Tibial artery (tissue), 4 donors: Measurements from ENCODE around the gene TEKT5.

Experiments
- DNase-seq, 2 donors: peaks; one replicate each; pipeline ENCODE4 v3.0.0-alpha.2; 2019
- H3K27ac ChIP-seq, 2 donors: fragments of 200-600 bp; sonication (generic) in 1 of 2; 1 replicate in 1 of 2; 2 replicates in 1 of 2; pipeline ENCODE4 v1.5.1; 2018 to 2019; ENCODE audit warnings: mild to moderate bottlenecking in 1 of 2
- H3K27me3 ChIP-seq, 2 donors: fragments of 200-600 bp; sonication (generic) in 1 of 2; one replicate each; pipeline versions ENCODE4 v1.5.1 to v1.6.0; 2016 to 2019
- H3K36me3 ChIP-seq, 3 donors: fragments of 200-600 bp; sonication (generic) in 2 of 3; one replicate each; pipeline ENCODE4 v1.5.1; 2016 to 2019; ENCODE audit warnings: mild to moderate bottlenecking in 2 of 3
- H3K4me1 ChIP-seq, 4 donors: fragments of 200-600 bp; sonication (generic) in 2 of 4; 1 replicate in 3 of 4; 2 replicates in 1 of 4; pipeline ENCODE4 v1.5.1; 2016 to 2019
- H3K4me3 ChIP-seq, 2 donors: fragments of 200-600 bp; sonication (generic) in 1 of 2; 1 replicate in 1 of 2; 2 replicates in 1 of 2; pipeline ENCODE4 v1.5.1; 2018 to 2019; ENCODE audit warnings: mild to moderate bottlenecking in 2 of 2
- H3K9me3 ChIP-seq, 3 donors: fragments of 200-600 bp; sonication (generic) in 1 of 3; one replicate each; pipeline ENCODE4 v1.5.1; 2016 to 2019
- CTCF ChIP-seq, 2 experiments: fragments of 200-600 bp in 1 of 2; fragments of 450-650 bp in 1 of 2; IDR thresholded peaks; one replicate each; pipeline ENCODE4 v1.5.1; 2017 to 2019; ENCODE audit warnings: antibody characterized with exemption in 2 of 2, mild to moderate bottlenecking in 1 of 2, moderate library complexity in 1 of 2
- intact Hi-C: fragments of 100-400 bp; cut with DNase I; formaldehyde crosslinking; loops from one replicate; pipeline ENCODE4 v1.15.0; 2023; ENCODE audit warnings: low total_unique reads

TEKT5 gene

DNA sequence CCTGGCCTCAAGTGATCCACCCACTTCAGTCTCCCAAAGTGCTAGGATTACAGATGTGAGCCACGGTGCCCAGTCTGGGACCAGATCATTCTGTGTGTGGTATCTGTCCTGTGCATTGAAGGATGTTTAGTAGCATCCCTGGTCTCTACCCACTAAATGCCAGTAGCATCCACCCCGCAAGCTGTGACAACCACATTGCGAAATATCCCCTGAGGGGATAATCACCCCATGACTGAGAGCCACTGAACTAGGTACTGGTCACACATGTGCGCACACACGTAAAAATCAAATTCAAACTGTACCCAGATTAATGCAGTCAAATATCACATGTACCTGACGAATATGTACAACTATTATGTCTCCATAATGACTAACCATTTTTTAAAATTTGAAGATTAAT lies 35.8 kb downstream of the TEKT5 start:
- Histone ChIP-seq H3K4me3 (no peak overlapping the region), H3K9me3 (no peaks in the 10 kb centered on the region), H3K4me1 (no peaks in the 10 kb centered on the region), H3K27me3 (no peaks in the 10 kb centered on the region), H3K36me3 (no peaks in the 10 kb centered on the region), H3K27ac (no peak overlapping the region)
- intact Hi-C loops = no loop called here
- TF ChIP-seq CTCF (IDR thresholded peaks at IDR 0.05) = no peak
- no peak for DNase-seq

- DNase-seq = no peak
- H3K9me3 ChIP-seq = no peaks in the 10 kb centered on the region
- no peak for TF ChIP-seq CTCF (IDR thresholded peaks at IDR 0.05)
- peaks cover 0 to 6% (median 0%) of the 10 kb centered on the region in 4 donors for H3K4me1 ChIP-seq
- H3K36me3 ChIP-seq = no peaks in the 10 kb centered on the region
- intact Hi-C loops = no loop called here
- no peak overlapping the region for H3K27ac ChIP-seq
- peaks cover 0 to 7% of the 10 kb centered on the region in 2 donors for H3K27me3 ChIP-seq
- H3K4me3 ChIP-seq = no peak overlapping the region
These were observed 36.8 kb downstream of the TEKT5 start for GRCh38 chr16:10657925-10658324.

DNA sequence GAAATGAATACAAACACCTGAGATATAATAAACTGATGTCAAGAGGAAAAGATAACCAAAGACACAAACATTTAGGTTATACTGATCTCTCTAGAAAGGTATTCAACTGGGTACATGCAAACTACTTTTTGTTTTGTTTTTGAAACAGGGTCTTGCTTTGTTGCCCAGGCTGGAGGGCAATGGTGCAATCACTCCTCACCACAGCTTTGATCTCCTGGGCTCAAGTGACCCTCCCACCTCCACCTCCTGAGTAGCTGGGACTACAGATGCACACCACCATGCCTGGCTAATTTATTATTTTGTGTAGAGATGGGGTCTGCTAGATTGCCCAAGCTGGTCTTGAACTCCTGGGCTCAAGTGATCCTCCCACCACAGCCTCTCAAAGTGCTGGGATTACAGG lies 38.1 kb downstream of the TEKT5 start:
- H3K27me3 ChIP-seq = peaks cover 0 to 8% of the 10 kb centered on the region in 2 donors
- DNase-seq = no peak
- no peak overlapping the region for H3K27ac ChIP-seq
- no peak for TF ChIP-seq CTCF (IDR thresholded peaks at IDR 0.05)
- peaks cover 0 to 8% (median 0%) of the 10 kb centered on the region in 4 donors for H3K4me1 ChIP-seq
- intact Hi-C loops = no loop called here
- no peaks in the 10 kb centered on the region for H3K9me3 ChIP-seq
- H3K4me3 ChIP-seq = no peak overlapping the region
- no peaks in the 10 kb centered on the region for H3K36me3 ChIP-seq

DNA sequence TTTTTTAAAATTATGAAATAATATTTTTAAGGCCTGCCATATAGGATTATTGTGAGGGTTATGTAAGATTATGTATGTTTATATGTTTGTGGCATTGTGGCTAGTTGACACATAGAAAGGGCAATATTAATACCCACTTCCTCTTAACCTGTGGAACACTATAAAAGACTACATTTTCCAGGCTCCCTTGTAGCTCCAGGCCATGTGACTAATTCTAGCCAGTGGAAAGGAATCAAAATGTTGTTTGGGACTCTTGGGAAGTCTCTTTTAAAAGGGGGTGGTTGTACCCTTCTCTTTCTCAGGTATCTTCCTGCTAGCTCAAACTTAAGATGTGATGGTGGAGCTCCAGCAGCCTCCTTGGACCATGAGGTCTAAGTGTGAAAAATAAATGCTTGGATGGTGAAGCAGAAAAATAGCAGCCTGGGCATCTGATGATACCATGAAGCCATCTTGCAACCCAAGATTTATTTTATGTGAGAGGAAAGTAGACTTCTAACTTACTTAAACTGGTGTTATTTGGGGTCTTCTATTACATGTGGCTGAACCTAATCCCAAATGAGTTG lies 39.2 kb downstream of the TEKT5 start:
- intact Hi-C loops = no loop called here
- TF ChIP-seq CTCF (IDR thresholded peaks at IDR 0.05) = no peak
- H3K4me1 ChIP-seq = peaks cover 0 to 8% (median 0%) of the 10 kb centered on the region in 4 donors

DNA sequence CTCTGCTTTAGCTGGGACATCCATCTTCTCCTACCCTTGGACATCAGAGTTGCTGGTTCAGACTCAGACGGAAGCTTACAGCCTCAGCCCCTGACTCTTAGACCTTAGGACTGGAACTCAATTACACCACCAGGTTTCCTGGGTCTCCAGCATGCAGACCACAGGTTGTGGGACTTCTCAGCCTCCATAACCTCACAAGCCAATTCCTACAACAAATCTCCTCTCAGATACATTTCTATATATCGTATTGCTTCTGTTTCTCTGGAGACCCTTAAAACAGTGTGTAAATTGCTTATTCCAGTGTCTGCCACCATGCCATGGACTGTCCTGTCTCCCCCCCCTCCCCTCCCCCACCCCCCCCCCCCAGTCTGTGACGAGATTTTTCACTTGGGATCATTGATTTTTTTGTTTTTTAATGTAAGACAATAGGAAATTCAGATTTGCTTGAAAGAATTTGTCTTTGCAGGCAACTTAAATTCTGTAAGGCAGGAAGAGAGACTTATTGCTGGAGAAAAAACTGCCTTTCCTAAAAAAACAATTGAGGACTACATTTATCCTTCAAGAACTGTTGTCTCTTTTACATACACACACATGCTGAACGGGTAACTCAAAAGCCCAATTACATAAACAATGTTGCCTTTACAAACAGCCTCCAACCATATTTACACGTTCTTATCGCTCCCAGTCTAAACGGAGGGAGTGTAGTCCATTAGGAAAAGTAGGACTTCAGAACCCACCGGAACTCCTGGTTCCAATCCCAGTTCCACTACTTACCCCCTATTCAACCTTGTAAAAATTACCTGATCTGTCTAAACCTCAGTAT lies 39.9 kb downstream of the TEKT5 start:
- Histone ChIP-seq H3K36me3 (no peaks in the 10 kb centered on the region), H3K27me3 (peaks cover 0 to 8% of the 10 kb centered on the region in 2 donors), H3K4me3 (no peak overlapping the region), H3K27ac (no peak overlapping the region), H3K9me3 (no peaks in the 10 kb centered on the region), H3K4me1 (peaks cover 0 to 8% (median 0%) of the 10 kb centered on the region in 4 donors)
- no peak for DNase-seq
- no peak for TF ChIP-seq CTCF (IDR thresholded peaks at IDR 0.05)
- intact Hi-C loops = no loop called here

More for the DNA sequence above, 39.2 kb downstream of the TEKT5 start:
- H3K9me3 ChIP-seq = no peaks in the 10 kb centered on the region
- no peaks in the 10 kb centered on the region for H3K36me3 ChIP-seq
- no peak overlapping the region for H3K4me3 ChIP-seq
- peaks cover 0 to 8% of the 10 kb centered on the region in 2 donors for H3K27me3 ChIP-seq
- DNase-seq = no peak
- H3K27ac ChIP-seq = no peak overlapping the region
